OCI-LY1 (cell line): ENCODE data around the gene GDPD4.

Experiments
- EZH2 ChIP-seq: fragments of 200-600 bp; sonication (generic), shearing (Covaris generic); IDR thresholded peaks from 2 replicates; pipeline ENCODE4 v1.8.0; 2017; ENCODE audit warnings: borderline replicate concordance, mixed run types, mild to moderate bottlenecking, antibody characterized with exemption, low read length, moderate library complexity, mixed read lengths
- TF ChIP-seq, protein P1 (sequence below): fragments of 200-600 bp; sonication (generic), shearing (Covaris generic); IDR thresholded peaks from 2 replicates; pipeline ENCODE4 v1.5.1; 2017; ENCODE audit warnings: mild to moderate bottlenecking, antibody characterized with exemption, low read length, moderate library complexity, mixed read lengths

DNA sequence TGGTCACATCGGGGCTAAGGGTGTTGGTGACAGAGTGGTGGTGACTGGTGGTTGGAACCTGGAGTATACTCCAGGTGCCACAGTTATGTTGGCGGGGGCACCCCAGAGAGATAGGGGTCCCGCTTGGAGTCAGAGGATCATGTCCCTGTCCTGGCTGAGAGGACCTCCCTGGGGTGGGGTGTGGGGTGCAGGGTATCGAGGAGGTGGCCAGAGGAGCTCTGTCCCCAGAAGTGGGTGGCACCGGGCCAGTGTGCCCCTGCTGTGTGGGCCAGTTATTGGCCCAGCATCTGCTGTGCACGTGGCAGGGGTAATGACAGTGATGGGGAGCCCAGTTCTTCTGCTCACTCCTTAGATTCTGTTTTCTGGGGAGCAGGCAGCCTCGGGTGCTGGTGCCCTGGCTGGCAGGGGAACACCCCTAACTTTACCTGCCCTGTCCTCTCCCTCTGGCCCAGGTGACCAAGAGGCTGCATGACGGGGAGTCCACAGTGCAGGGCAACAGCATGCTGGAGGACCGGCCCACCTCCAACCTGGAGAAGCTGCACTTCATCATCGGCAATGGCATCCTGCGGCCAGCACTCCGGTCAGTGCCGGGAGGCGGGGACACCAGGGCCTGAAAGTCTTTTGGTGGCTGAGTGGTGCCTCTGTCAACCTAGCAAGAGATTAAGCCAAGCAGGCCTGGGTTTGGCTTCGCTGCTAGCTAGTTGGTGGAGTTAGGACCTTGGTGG is 117.2 kb downstream of the GDPD4 start:
- TF ChIP-seq, protein P1, sequence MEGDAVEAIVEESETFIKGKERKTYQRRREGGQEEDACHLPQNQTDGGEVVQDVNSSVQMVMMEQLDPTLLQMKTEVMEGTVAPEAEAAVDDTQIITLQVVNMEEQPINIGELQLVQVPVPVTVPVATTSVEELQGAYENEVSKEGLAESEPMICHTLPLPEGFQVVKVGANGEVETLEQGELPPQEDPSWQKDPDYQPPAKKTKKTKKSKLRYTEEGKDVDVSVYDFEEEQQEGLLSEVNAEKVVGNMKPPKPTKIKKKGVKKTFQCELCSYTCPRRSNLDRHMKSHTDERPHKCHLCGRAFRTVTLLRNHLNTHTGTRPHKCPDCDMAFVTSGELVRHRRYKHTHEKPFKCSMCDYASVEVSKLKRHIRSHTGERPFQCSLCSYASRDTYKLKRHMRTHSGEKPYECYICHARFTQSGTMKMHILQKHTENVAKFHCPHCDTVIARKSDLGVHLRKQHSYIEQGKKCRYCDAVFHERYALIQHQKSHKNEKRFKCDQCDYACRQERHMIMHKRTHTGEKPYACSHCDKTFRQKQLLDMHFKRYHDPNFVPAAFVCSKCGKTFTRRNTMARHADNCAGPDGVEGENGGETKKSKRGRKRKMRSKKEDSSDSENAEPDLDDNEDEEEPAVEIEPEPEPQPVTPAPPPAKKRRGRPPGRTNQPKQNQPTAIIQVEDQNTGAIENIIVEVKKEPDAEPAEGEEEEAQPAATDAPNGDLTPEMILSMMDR, result no peak
- TF ChIP-seq EZH2, result no peak
